Fibroblast of mammary gland (primary cell): ENCODE measurements around the gene RFWD3.

Experiments used
- DNase-seq: peaks from one replicate; pipeline ENCODE4 v3.0.0-alpha.2; 2010; ENCODE audit warnings: low read depth
- H3K4me3 ChIP-seq: 2 replicates; pipeline ENCODE4 v1.5.1; 2011; ENCODE audit warnings: low read depth, mild to moderate bottlenecking, low read length, moderate library complexity; ENCODE audit not compliant: control insufficient read depth
- CTCF ChIP-seq: conservative IDR thresholded peaks from 2 replicates; pipeline ENCODE4 v1.5.1; 2011; ENCODE audit warnings: low read depth, low read length, inconsistent platforms; ENCODE audit not compliant: control insufficient read depth, insufficient read depth

The RFWD3 gene

GRCh38 chr16:74575807-74576643 lies 90.7 kb downstream of the RFWD3 start:
- no peak for TF ChIP-seq CTCF
- H3K4me3 ChIP-seq = no peak overlapping the region
- DNase-seq = no peak

- no peak for TF ChIP-seq CTCF
- no peak overlapping the region for H3K4me3 ChIP-seq
- DNase-seq = no peak
These were observed 91.4 kb downstream of the RFWD3 start for GRCh38 chr16:74575175-74575806.

GRCh38 chr16:74574146-74574545 lies 92.5 kb downstream of the RFWD3 start:
- H3K4me3 ChIP-seq = no peak overlapping the region
- DNase-seq = no peak
- TF ChIP-seq CTCF = no peak

GRCh38 chr16:74573622-74574021 lies 93.1 kb downstream of the RFWD3 start:
- H3K4me3 ChIP-seq = no peak overlapping the region
- no peak for DNase-seq
- TF ChIP-seq CTCF = no peak
